HG03135 (cell line): Measurements from ENCODE around the gene MAPK7.

ENCODE experiments used
- ATAC-seq: cut with Tn5 transposase; IDR thresholded peaks from one replicate; pipeline ENCODE4 v1.9.1; 2021; ENCODE audit warnings: mild to moderate bottlenecking, moderate library complexity; ENCODE audit not compliant: unreplicated experiment

Gene MAPK7

GRCh38 chr17:19362277-19363113, 15.8 kb upstream of the MAPK7 start, which contains the start of gene B9D1:
TSS of gene B9D1 (minus strand) at chr17:19362723. CDS start at chr17:19362569, 154 bp downstream.
- ATAC-seq: peak; percentile 78

GRCh38 chr17:19363114-19363438, 15.2 kb upstream of the MAPK7 start:
- ATAC-seq: no peak

- ATAC-seq: no peak
Measured at GRCh38 chr17:19363460-19364035, 14.8 kb upstream of the MAPK7 start.

GRCh38 chr17:19364699-19365498, 13.4 kb upstream of the MAPK7 start:
- no peak for ATAC-seq

- no peak for ATAC-seq
Measured at GRCh38 chr17:19365499-19365817, 12.8 kb upstream of the MAPK7 start.

DNA sequence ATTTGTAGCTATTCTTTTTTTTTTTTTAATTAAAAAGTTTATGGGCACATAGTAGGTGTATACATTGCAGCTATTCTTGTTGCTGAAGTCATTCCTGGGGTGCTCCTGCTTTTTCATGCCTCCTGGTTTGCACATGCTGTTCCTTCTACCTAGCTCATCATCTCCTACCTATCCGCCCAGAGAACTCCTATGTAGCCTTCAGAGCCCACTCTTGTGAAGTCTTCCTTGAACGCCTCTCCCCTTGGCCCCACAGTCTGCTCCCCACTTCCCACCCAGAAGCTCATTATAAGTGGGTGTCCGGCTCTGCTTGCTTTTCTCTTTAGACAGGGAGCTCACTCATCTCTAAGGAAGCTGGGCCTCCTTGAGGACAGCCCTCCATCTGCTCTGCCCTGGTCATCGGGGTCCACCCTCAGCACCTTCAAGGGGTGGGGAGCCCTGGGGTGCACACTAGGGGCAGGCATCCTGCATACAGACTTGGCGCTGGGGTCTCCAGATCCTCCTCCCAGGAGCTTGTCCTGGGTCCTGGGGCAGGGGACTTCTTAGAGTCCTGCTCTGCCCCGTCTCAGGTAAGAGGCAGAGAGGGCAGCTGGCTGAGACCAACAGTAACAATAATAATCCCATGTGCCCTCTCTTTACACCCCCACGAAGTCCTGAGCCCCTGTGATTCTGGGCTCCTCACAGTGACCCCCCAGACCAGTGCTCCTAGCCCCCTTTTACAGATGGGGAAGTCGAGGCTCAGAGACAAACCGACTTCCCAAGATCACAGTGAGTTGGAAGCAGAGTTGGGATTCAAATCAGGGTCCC, 12.3 kb upstream of the MAPK7 start:
- no peak for ATAC-seq

GRCh38 chr17:19366637-19366972, 11.7 kb upstream of the MAPK7 start:
- no peak for ATAC-seq

DNA sequence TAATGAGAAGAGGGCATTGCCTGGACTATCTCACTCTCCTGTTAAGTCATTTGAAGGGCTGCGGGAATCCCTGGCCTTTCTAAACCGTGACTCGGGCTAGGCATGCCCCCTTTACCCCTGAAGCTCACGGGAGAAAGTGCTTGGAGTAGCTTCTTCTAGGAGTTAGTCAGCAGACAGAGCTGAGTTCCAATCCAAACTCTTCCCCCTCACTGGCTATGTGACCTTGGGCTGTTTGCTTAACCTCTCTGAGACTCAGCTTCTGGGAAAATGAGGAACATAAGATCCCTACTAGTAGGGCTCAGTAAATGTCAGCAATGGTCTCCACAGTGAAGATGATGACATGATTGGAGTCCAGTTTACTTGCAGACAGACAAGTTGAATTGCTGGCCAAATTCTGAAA, 10.1 kb upstream of the MAPK7 start:
- ATAC-seq: no peak

DNA sequence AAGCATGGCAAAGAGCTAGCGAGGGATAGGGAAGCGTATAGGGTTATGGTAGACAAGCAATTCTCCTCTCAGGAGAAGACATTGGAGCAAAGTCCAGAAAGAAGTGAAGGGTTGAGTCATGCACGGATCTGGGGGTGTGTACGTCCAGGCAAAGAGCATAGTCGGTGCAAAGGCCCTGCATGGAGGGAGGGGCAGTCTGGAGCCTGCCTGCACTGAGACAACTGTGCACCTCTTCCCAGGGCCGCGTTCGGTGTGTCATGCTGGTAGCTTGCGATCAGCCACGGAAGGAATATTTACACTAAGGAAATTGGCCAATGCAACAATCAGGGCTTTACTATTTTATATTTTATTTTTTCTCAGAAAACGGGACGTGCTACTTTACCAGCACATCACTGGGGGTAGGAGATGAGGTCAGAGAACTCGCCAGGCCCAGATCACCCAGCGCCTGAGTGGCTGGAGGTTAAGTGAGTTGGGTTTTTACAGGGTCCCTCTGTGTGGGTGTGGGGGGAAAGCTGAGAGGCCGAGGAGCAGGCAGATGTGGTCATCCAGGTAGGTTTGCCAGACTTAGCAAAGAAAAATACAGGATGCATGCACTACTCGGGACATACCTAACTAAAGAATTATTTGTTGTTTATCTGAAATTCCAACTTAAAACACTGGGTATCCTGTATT, 9.1 kb upstream of the MAPK7 start:
- ATAC-seq: no peak

- ATAC-seq: no peak
Measured at GRCh38 chr17:19369846-19370492, 8.3 kb upstream of the MAPK7 start.

DNA sequence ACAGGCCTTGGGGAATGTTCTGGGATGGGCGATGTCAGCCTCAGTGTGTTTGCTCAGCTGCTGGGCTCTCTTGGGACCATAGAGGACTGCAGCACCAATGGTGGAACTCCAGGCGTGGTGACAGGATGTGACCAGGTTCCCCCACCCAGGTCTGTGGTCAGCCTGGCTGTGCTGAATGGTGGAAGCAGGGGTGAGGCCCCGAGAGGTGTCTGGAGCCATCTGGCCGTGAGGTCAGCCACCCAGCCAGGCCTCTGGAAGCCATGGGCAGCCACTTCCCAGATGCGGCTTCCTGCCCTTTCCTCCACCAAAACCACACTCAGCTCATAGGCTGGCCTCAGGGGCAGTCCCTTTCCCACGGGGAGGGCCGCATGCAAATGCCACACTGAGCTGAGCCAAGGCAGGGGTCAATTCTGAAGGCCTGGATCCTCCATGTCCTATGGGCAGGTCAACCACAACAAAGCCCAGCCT, 7.8 kb upstream of the MAPK7 start:
- no peak for ATAC-seq

DNA sequence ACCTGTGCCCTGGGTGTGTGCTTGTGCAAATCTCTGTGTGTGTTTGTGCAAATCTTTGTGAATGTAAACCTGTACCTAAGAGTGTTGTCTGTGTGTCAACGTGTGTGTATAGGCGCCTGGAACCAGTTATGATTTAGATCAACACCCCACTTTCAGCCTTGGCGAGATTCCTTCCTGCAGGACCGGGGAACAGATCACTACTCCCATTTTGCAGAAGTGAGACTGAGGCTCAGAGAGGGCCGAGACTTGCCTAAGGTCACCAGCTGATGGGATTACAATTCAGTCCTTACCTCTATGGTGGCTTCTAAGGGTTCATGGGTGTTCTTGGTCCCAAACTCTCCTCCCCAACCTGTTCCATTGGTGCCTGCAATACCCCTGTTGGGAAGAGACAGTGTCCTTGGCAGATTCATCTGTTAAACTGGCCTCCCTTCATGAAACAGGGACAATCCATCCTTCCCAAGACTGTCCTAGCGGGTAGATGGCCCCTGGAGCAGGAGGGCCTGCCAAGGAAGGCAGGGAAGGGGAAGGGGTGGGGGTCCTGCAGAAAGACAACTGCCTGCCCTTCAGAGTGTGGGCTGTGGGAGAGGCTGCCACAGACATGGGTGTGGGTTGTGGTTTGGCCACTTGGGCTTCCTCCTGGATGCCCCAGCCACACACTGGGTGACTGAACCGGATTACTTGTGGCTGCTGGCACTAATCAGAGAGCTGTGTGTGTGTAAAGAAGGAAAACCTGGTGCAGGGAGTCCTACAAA, 6.9 kb upstream of the MAPK7 start:
- ATAC-seq: no peak

DNA sequence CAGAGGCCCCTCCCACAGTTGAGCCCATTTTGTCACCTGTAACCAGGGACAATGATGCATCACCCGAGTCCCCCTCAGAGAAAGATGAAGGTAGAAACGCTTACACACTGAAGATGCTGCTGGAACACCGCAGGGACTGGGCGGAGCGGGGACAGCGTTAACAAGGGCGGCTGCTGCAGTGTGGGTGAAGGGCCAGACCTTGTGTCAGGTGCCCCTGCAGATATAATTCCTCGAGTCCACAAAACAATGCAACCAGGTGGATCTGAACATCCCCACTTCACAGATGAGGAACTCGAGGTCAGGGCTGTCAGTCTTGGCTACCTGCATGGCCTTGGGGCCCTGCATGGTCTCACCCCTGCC, 6.3 kb upstream of the MAPK7 start:
- ATAC-seq: no peak

- ATAC-seq: no peak
Measured at GRCh38 chr17:19372439-19372838, 5.9 kb upstream of the MAPK7 start.

GRCh38 chr17:19372866-19373504, 5.3 kb upstream of the MAPK7 start:
- no peak for ATAC-seq

GRCh38 chr17:19374136-19374535, 4.2 kb upstream of the MAPK7 start:
- no peak for ATAC-seq

- ATAC-seq: no peak
Measured at GRCh38 chr17:19375732-19376131, 2.6 kb upstream of the MAPK7 start.

GRCh38 chr17:19376811-19377210, 1.5 kb upstream of the MAPK7 start:
- no peak for ATAC-seq
